HepG2 (cell line): Measurements from ENCODE around the gene ABCB8. TPM values are rescaled to one million over a fixed set of nuclear protein-coding genes. Genes with fewer than 3 reads are reported as not detected.

ENCODE experiments used
- ATAC-seq: fragments of 200-7000 bp; cut with Tn5 transposase; 3 replicates; pipeline ENCODE4 v1.9.1; 2020; ENCODE audit warnings: mild to moderate bottlenecking, moderate library complexity
- BruUV-seq: library from RNA; stranded (reverse); fragments of 400-500 nt; replicated peaks from 2 replicates; lab custom pipeline; 2021; lab: Mats Ljungman, UMichigan
- CTCF ChIA-PET: fragments of 300-600 bp; formaldehyde crosslinking; extraction: SDS; loops from one replicate; lab custom pipeline; 2021; ENCODE audit warnings: low total read pairs, inconsistent platforms, low intra/inter-chr PET ratio; lab: Yijun Ruan, JAX
- POLR2A ChIA-PET: fragments of 350-600 bp; sonication (Branson Sonifier 250); formaldehyde crosslinking; loops from one replicate; lab custom pipeline; 2020; ENCODE audit warnings: antibody characterized with exemption, inconsistent platforms; lab: Yijun Ruan, JAX
- DNase-seq: peaks from one replicate; pipeline ENCODE4 v3.0.0-alpha.2; 2015; ENCODE audit warnings: low spot score
- FAIRE-seq: peaks from 3 replicates; lab custom pipeline; 2011; peaks lifted over from hg19 to GRCh38; lab: Jason Lieb, UNC
- H2AFZ ChIP-seq: one replicate; pipeline ENCODE4 v1.6.1; 2011; ENCODE audit warnings: low read length, inconsistent platforms
- H3K27ac ChIP-seq: fragments of 300-600 bp; 3 replicates; pipeline ENCODE4 v1.8.0; 2011; ENCODE audit warnings: mixed run types, mild to moderate bottlenecking, mixed read lengths, low read length, inconsistent platforms; ENCODE audit not compliant: insufficient read depth; ENCODE audit errors: extremely low read length
- H3K27me3 ChIP-seq, 2 experiments: fragments of 200-600 bp in 1 of 2; 2 replicates in 1 of 2; 3 replicates in 1 of 2; pipeline versions ENCODE4 v1.6.0 to v1.8.0; 2011; ENCODE audit warnings: low read length in 2 of 2, mild to moderate bottlenecking in 2 of 2, moderate library complexity in 2 of 2, inconsistent platforms in 1 of 2; ENCODE audit not compliant: insufficient read depth in 2 of 2, control insufficient read depth in 1 of 2
- H3K36me3 ChIP-seq, 2 experiments: fragments of 200-600 bp in 1 of 2; replicated peaks in 1 of 2; 2 replicates in 1 of 2; 3 replicates in 1 of 2; pipeline versions ENCODE4 v1.5.1 to v1.8.0; 2011; ENCODE audit warnings: low read length in 2 of 2, inconsistent platforms in 1 of 2; ENCODE audit not compliant: insufficient read depth in 2 of 2, control insufficient read depth in 1 of 2
- H3K4me1 ChIP-seq: 2 replicates; pipeline ENCODE4 v1.5.1; 2012; ENCODE audit warnings: low read length, inconsistent platforms; ENCODE audit not compliant: insufficient read depth
- H3K4me2 ChIP-seq: 2 replicates; pipeline ENCODE4 v1.6.0; 2011; ENCODE audit warnings: low read depth, low read length, inconsistent platforms
- H3K4me3 ChIP-seq, 3 experiments: fragments of 200-600 bp in 1 of 3; sonication (generic), shearing (Covaris generic) in 1 of 3; replicated peaks in 1 of 3; 2 replicates each; pipeline ENCODE4 v1.5.1; 2011 to 2016; ENCODE audit warnings: low read length in 3 of 3, inconsistent platforms in 2 of 3, low read depth in 2 of 3, mild to moderate bottlenecking in 2 of 3, control low read depth in 1 of 3, mixed read lengths in 1 of 3; ENCODE audit not compliant: insufficient read depth in 1 of 3
- H3K79me2 ChIP-seq: one replicate; pipeline ENCODE4 v1.6.1; 2011; ENCODE audit warnings: low read length, inconsistent platforms; ENCODE audit not compliant: insufficient read depth
- H3K9ac ChIP-seq: 2 replicates; pipeline ENCODE4 v1.6.0; 2011; ENCODE audit warnings: mild to moderate bottlenecking, low read depth, low read length, inconsistent platforms; ENCODE audit not compliant: insufficient read depth
- H3K9me3 ChIP-seq: 2 replicates; pipeline ENCODE4 v1.5.1; 2012; ENCODE audit warnings: mild to moderate bottlenecking, low read length
- H4K20me1 ChIP-seq: 2 replicates; pipeline ENCODE4 v1.6.0; 2011; ENCODE audit warnings: inconsistent platforms, mild to moderate bottlenecking, low read length, moderate library complexity; ENCODE audit not compliant: insufficient read depth
- FIP1L1 ChIP-seq: fragments of 200-400 bp; formaldehyde crosslinking; IDR thresholded peaks from 2 replicates; pipeline ENCODE4 v1.6.1; 2018; ENCODE audit warnings: low read depth, mild to moderate bottlenecking, low read length, moderate library complexity, borderline replicate concordance; ENCODE audit not compliant: insufficient read depth
- FOXK1 ChIP-seq: sonication (generic); formaldehyde crosslinking; IDR thresholded peaks from 2 replicates; pipeline ENCODE4 v1.4.0; 2020; ENCODE audit warnings: low read depth, missing genetic modification reagents, borderline replicate concordance
- GFI1 ChIP-seq: sonication (generic); formaldehyde crosslinking; IDR thresholded peaks from 2 replicates; pipeline ENCODE4 v1.5.0; 2020; ENCODE audit warnings: missing genetic modification reagents, mild to moderate bottlenecking, borderline replicate concordance
- KDM2A ChIP-seq: sonication (generic); formaldehyde crosslinking; IDR thresholded peaks from 2 replicates; pipeline ENCODE4 v1.4.0; 2020; ENCODE audit warnings: low read depth, missing genetic modification reagents, borderline replicate concordance
- MED1 ChIP-seq: sonication (generic); formaldehyde crosslinking; IDR thresholded peaks from 2 replicates; pipeline ENCODE4 v1.4.0; 2020; ENCODE audit warnings: missing genetic modification reagents
- SPEN ChIP-seq: sonication (generic); formaldehyde crosslinking; IDR thresholded peaks from 2 replicates; pipeline ENCODE4 v1.5.1; 2020; ENCODE audit warnings: low read depth, mild to moderate bottlenecking, missing genetic modification reagents
- ZNF205 ChIP-seq: IDR thresholded peaks from 2 replicates; pipeline ENCODE4 v1.6.1; 2018; ENCODE audit warnings: missing biosample characterization, missing genetic modification reagents
- ZNF343 ChIP-seq: sonication (generic); formaldehyde crosslinking; IDR thresholded peaks from 2 replicates; pipeline ENCODE4 v1.4.0; 2020; ENCODE audit warnings: mild to moderate bottlenecking, missing genetic modification reagents
- ZNF678 ChIP-seq: sonication (generic); formaldehyde crosslinking; IDR thresholded peaks from 2 replicates; pipeline ENCODE4 v1.4.0; 2020; ENCODE audit warnings: mild to moderate bottlenecking, missing genetic modification reagents
- ZNF7 ChIP-seq: IDR thresholded peaks from 2 replicates; pipeline ENCODE4 v1.6.1; 2016; ENCODE audit warnings: missing biosample characterization, missing genetic modification reagents
- ZNF788 ChIP-seq: sonication (generic); formaldehyde crosslinking; IDR thresholded peaks from 2 replicates; pipeline ENCODE4 v1.5.0; 2020; ENCODE audit warnings: mild to moderate bottlenecking, missing genetic modification reagents, borderline replicate concordance
- whole genome bisulfite sequencing: methylation state at CpG from one replicate; pipeline ENCODE4 v1.1.6; 2017; ENCODE audit warnings: low lambda C conversion rate; 5-methylcytosine and 5-hydroxymethylcytosine counted together
- in situ Hi-C: cut with HindIII; loops from 2 replicates; pipeline ENCODE4 v1.10.0; 2017; ENCODE audit warnings: low pct_unique_long_range_greater_than_20kb; ENCODE audit not compliant: extremely low pct_ligation_motif_present
- intact Hi-C: fragments of 100-400 bp; cut with micrococcal nuclease; formaldehyde crosslinking; loops from one replicate; pipeline ENCODE4 v1.10.0; 2022; ENCODE audit not compliant: unreplicated experiment
- polyA plus RNA-seq, 8 experiments: library from polyadenylated mRNA; depleted of rRNA in 3 of 8; stranded (reverse) in 7 of 8; unstranded in 1 of 8; fragments of >200 nt; fragmentation: Illumina TruSeq in 4 of 8; extraction: Trizol in 4 of 8; gene quantifications; 2 replicates each; pipeline versions ENCODE4 v1.2.1 to v1.2.3, GENCODE V29; 2011 to 2016; ENCODE audit warnings: low read depth in 4 of 8, missing spikeins in 1 of 8, mixed read lengths in 1 of 8; ENCODE audit not compliant: insufficient read depth in 1 of 8
- total RNA-seq, 5 experiments: library from RNA; depleted of rRNA; stranded (reverse); fragments of >200 nt; fragmentation: Illumina TruSeq; extraction: Trizol; gene quantifications; 2 replicates each; pipeline ENCODE4 v1.2.3, GENCODE V29; 2016; ENCODE audit warnings: low read depth in 1 of 5
- TF ChIP-seq, protein P1 (sequence below): sonication (generic); formaldehyde crosslinking; IDR thresholded peaks from 2 replicates; pipeline ENCODE4 v1.9.0; 2022; ENCODE audit warnings: low read depth, missing genetic modification reagents
- TF ChIP-seq, protein P2 (sequence below): sonication (generic); formaldehyde crosslinking; IDR thresholded peaks from 2 replicates; pipeline ENCODE4 v1.5.0; 2020; ENCODE audit warnings: missing genetic modification reagents, mild to moderate bottlenecking, borderline replicate concordance
- TF ChIP-seq, protein P3 (sequence below): sonication (generic); formaldehyde crosslinking; IDR thresholded peaks from 2 replicates; pipeline ENCODE4 v1.5.0; 2020; ENCODE audit warnings: mild to moderate bottlenecking, missing genetic modification reagents
- TF ChIP-seq, protein P4 (sequence below): sonication (generic); formaldehyde crosslinking; IDR thresholded peaks from 2 replicates; pipeline ENCODE4 v1.5.0; 2020; ENCODE audit warnings: mild to moderate bottlenecking, missing genetic modification reagents
- TF ChIP-seq, protein P5 (sequence below): sonication (generic); formaldehyde crosslinking; IDR thresholded peaks from 2 replicates; pipeline ENCODE4 v1.4.0; 2020; ENCODE audit warnings: missing genetic modification reagents

ABCB8 gene
- total and polyA plus RNA-seq, 2 of the 13 experiments (the other 11 are each of a cell fraction or from before 2014, with no cell fraction given): 6.6 to 16.7 TPM

DNA sequence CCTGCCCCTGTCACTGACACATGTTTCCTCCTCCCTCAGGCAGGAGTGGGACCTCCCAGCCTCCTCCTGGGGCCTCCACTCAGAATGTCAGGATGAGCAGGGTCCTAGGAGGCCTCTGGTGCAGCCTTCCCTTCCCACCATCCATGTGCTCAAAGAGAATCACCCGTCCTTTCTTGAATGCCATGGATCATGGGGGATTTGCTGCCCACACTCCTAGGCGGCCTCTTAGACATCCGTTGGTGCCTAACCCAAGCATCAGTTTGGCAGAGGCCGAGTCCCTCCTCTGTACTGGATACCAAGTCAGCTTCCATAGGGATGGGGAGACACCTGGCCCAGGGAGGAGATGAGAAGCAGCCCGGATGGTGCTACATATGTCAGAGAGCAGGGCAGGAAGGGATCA lies 30.4 kb upstream of the ABCB8 start:
- ATAC-seq (no peak), FAIRE-seq (no peak), DNase-seq (no peak)
- in situ Hi-C loops (no loop called here), intact Hi-C loops (no loop called here)
- POLR2A ChIA-PET: no interaction called here
- CTCF ChIA-PET: no interaction called here
- H3K9ac ChIP-seq: no peak overlapping the region
- no peak overlapping the region for H3K4me2 ChIP-seq
- no TSS peak for BruUV-seq
- peaks cover 2 to 16% of the 10 kb centered on the region in 2 experiments; a peak in 4 of 5 replicates for H3K27me3 ChIP-seq
- no peak overlapping the region for H2AFZ ChIP-seq
- H4K20me1 ChIP-seq: no peaks in the 10 kb centered on the region
- no peak overlapping the region for H3K4me3 ChIP-seq
- no peaks in the 10 kb centered on the region for H3K36me3 ChIP-seq
- H3K4me1 ChIP-seq: peaks cover 12% of the 10 kb centered on the region; the same call in 1 of the 2 replicates
- 36% methylated on average over 2 of the region's 5 CpGs for WGBS
- H3K9me3 ChIP-seq: no peaks in the 10 kb centered on the region
- no peaks in the 10 kb centered on the region for H3K79me2 ChIP-seq
- no peak overlapping the region for H3K27ac ChIP-seq
- TF ChIP-seq ZNF7 (CRISPR knock-in tag) (no peak), KDM2A (CRISPR knock-in tag) (no peak), FIP1L1 (no peak), ZNF205 (CRISPR knock-in tag) (no peak), ZNF343 (no peak), GFI1 (no peak), SPEN (no peak), FOXK1 (CRISPR knock-in tag) (no peak), ZNF678 (no peak), ZNF788 (no peak), MED1 (CRISPR knock-in tag) (no peak)
- TF ChIP-seq, protein P1, sequence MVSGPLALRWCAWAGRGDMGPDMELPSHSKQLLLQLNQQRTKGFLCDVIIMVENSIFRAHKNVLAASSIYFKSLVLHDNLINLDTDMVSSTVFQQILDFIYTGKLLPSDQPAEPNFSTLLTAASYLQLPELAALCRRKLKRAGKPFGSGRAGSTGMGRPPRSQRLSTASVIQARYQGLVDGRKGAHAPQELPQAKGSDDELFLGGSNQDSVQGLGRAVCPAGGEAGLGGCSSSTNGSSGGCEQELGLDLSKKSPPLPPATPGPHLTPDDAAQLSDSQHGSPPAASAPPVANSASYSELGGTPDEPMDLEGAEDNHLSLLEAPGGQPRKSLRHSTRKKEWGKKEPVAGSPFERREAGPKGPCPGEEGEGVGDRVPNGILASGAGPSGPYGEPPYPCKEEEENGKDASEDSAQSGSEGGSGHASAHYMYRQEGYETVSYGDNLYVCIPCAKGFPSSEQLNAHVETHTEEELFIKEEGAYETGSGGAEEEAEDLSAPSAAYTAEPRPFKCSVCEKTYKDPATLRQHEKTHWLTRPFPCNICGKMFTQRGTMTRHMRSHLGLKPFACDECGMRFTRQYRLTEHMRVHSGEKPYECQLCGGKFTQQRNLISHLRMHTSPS (CRISPR knock-in tag): no peak
- TF ChIP-seq, protein P2, sequence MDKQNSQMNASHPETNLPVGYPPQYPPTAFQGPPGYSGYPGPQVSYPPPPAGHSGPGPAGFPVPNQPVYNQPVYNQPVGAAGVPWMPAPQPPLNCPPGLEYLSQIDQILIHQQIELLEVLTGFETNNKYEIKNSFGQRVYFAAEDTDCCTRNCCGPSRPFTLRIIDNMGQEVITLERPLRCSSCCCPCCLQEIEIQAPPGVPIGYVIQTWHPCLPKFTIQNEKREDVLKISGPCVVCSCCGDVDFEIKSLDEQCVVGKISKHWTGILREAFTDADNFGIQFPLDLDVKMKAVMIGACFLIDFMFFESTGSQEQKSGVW (CRISPR knock-in tag): no peak
- TF ChIP-seq, protein P3, sequence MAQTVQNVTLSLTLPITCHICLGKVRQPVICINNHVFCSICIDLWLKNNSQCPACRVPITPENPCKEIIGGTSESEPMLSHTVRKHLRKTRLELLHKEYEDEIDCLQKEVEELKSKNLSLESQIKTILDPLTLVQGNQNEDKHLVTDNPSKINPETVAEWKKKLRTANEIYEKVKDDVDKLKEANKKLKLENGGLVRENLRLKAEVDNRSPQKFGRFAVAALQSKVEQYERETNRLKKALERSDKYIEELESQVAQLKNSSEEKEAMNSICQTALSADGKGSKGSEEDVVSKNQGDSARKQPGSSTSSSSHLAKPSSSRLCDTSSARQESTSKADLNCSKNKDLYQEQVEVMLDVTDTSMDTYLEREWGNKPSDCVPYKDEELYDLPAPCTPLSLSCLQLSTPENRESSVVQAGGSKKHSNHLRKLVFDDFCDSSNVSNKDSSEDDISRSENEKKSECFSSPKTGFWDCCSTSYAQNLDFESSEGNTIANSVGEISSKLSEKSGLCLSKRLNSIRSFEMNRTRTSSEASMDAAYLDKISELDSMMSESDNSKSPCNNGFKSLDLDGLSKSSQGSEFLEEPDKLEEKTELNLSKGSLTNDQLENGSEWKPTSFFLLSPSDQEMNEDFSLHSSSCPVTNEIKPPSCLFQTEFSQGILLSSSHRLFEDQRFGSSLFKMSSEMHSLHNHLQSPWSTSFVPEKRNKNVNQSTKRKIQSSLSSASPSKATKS (CRISPR knock-in tag): no peak
- TF ChIP-seq, protein P4, sequence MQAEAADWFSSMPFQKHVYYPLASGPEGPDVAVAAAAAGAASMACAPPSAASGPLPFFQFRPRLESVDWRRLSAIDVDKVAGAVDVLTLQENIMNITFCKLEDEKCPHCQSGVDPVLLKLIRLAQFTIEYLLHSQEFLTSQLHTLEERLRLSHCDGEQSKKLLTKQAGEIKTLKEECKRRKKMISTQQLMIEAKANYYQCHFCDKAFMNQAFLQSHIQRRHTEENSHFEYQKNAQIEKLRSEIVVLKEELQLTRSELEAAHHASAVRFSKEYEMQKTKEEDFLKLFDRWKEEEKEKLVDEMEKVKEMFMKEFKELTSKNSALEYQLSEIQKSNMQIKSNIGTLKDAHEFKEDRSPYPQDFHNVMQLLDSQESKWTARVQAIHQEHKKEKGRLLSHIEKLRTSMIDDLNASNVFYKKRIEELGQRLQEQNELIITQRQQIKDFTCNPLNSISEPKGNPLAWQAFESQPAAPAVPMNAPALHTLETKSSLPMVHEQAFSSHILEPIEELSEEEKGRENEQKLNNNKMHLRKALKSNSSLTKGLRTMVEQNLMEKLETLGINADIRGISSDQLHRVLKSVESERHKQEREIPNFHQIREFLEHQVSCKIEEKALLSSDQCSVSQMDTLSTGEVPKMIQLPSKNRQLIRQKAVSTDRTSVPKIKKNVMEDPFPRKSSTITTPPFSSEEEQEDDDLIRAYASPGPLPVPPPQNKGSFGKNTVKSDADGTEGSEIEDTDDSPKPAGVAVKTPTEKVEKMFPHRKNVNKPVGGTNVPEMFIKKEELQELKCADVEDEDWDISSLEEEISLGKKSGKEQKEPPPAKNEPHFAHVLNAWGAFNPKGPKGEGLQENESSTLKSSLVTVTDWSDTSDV (CRISPR knock-in tag): no peak
- TF ChIP-seq, protein P5, sequence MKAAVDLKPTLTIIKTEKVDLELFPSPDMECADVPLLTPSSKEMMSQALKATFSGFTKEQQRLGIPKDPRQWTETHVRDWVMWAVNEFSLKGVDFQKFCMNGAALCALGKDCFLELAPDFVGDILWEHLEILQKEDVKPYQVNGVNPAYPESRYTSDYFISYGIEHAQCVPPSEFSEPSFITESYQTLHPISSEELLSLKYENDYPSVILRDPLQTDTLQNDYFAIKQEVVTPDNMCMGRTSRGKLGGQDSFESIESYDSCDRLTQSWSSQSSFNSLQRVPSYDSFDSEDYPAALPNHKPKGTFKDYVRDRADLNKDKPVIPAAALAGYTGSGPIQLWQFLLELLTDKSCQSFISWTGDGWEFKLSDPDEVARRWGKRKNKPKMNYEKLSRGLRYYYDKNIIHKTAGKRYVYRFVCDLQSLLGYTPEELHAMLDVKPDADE (CRISPR knock-in tag): no peak
